Peyer's patch (tissue), 4 donors: ENCODE measurements around the gene HIBCH.

Experiments used
- CTCF ChIP-seq, 6 experiments: fragments of 450-650 bp in 4 of 6; fragments of 200-600 bp in 2 of 6; sonication (generic) in 1 of 6; IDR thresholded peaks; one replicate each; pipeline ENCODE4 v1.5.1; 2017 to 2019; ENCODE audit warnings: antibody characterized with exemption in 6 of 6, mild to moderate bottlenecking in 3 of 6, moderate library complexity in 1 of 6
- POLR2A ChIP-seq, 2 donors: fragments of 450-650 bp; IDR thresholded peaks; one replicate each; pipeline ENCODE4 v1.5.1; 2017; ENCODE audit warnings: antibody characterized with exemption in 2 of 2, mild to moderate bottlenecking in 2 of 2, moderate library complexity in 2 of 2

DNA sequence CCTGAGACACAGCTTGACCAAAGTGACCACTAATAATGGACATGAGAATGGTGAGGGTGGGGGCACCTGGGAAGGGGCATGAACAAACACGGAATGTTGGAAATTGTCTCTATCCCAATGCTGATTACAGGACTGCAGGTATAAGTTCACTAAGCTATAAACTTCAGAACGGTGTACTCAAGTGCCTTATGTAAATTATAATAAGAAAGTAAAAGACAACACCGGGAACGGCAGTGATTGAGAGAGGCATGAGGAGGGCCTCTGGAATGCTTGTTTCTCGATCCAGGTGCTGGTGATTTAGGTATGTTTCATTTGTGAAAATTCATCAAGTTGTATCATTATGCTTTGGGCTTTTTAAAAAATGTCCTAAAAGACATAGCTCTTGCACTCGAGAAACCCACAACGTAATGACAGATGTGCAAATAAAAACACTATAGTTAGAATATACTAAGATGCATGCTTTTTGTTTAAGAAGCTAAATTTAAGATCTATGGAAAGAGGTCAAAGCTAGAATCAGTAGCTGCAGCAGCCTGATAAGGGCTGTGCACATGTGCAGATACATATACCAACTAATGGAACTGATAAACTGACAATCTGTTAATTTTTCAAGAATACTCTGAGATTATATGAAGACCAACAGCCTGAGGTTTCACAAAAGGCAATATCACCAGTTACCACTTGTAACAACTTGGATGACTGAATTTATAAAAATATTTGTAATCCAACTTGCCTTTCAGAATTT lies 7.6 kb downstream of the HIBCH start:
- no peak for TF ChIP-seq POLR2A (IDR thresholded peaks at IDR 0.05)
- no peak for TF ChIP-seq CTCF (IDR thresholded peaks at IDR 0.05)
